Neuronal stem cell (in vitro differentiated cells): Measurements from ENCODE around the gene CEP70.
"Not testable (repeated sequence)": the region's sequence is repeated elsewhere in the genome, so short reads cannot be mapped to it uniquely, and the experiment has no call there.

Source experiments
- DNase-seq: peaks from one replicate; pipeline ENCODE4 v3.0.0-alpha.2; 2013; ENCODE audit warnings: low spot score
- H2AFZ ChIP-seq: one replicate; pipeline ENCODE4 v1.6.1; 2013; ENCODE audit warnings: mild to moderate bottlenecking, low read length, inconsistent platforms
- H2AK5ac ChIP-seq: 2 replicates; pipeline ENCODE4 v1.6.1; 2013; ENCODE audit warnings: low read depth, mild to moderate bottlenecking, inconsistent platforms, low read length, moderate library complexity, mixed read lengths
- H2BK120ac ChIP-seq: 2 replicates; pipeline ENCODE4 v1.6.1; 2013; ENCODE audit warnings: low read depth, mild to moderate bottlenecking, inconsistent platforms, low read length, moderate library complexity, mixed read lengths
- H2BK12ac ChIP-seq: one replicate; pipeline ENCODE4 v1.6.1; 2013; ENCODE audit warnings: low read length, inconsistent platforms
- H2BK15ac ChIP-seq: 2 replicates; pipeline ENCODE4 v1.6.1; 2013; ENCODE audit warnings: mild to moderate bottlenecking, low read length, inconsistent platforms, mixed read lengths
- H2BK5ac ChIP-seq: one replicate; pipeline ENCODE4 v1.6.1; 2013; ENCODE audit warnings: inconsistent platforms, mild to moderate bottlenecking, low read length, moderate library complexity
- H3K14ac ChIP-seq: one replicate; pipeline ENCODE4 v1.6.1; 2013; ENCODE audit warnings: low read length, inconsistent platforms
- H3K18ac ChIP-seq: 2 replicates; pipeline ENCODE4 v1.6.1; 2013; ENCODE audit warnings: low read length, inconsistent platforms
- H3K23ac ChIP-seq: 2 replicates; pipeline ENCODE4 v1.6.1; 2013; ENCODE audit warnings: low read depth, mild to moderate bottlenecking, mixed read lengths, low read length, inconsistent platforms; ENCODE audit not compliant: poor library complexity
- H3K27ac ChIP-seq: replicated peaks from 3 replicates; pipeline ENCODE4 v1.5.1; 2013; ENCODE audit warnings: low read length, inconsistent platforms
- H3K27me3 ChIP-seq, 3 experiments: 2 replicates each; pipeline ENCODE4 v1.6.1; 2013; ENCODE audit warnings: low read length in 3 of 3, mild to moderate bottlenecking in 2 of 3, inconsistent platforms in 1 of 3, low read depth in 1 of 3, mixed read lengths in 1 of 3, moderate library complexity in 1 of 3; ENCODE audit not compliant: control insufficient read depth in 3 of 3, insufficient read depth in 3 of 3
- H3K36me3 ChIP-seq, 2 donors: replicated peaks in 1 of 2; 2 replicates each; pipeline ENCODE4 v1.6.1; 2013; ENCODE audit warnings: low read length in 2 of 2; ENCODE audit not compliant: control insufficient read depth in 2 of 2, insufficient read depth in 2 of 2
- H3K4ac ChIP-seq: 2 replicates; pipeline ENCODE4 v1.6.1; 2013; ENCODE audit warnings: inconsistent platforms, mild to moderate bottlenecking, low read length, moderate library complexity
- H3K4me1 ChIP-seq, 2 donors: 1 replicate in 1 of 2; 2 replicates in 1 of 2; pipeline ENCODE4 v1.6.1; 2013; ENCODE audit warnings: low read length in 2 of 2, low read depth in 1 of 2; ENCODE audit not compliant: control insufficient read depth in 2 of 2, insufficient read depth in 1 of 2
- H3K4me2 ChIP-seq: one replicate; pipeline ENCODE4 v1.6.1; 2013; ENCODE audit warnings: mild to moderate bottlenecking, low read length, inconsistent platforms; ENCODE audit not compliant: insufficient read depth, poor library complexity, severe bottlenecking
- H3K4me3 ChIP-seq, 2 donors: 2 replicates each; pipeline ENCODE4 v1.5.1; 2013; ENCODE audit warnings: low read length in 2 of 2, mild to moderate bottlenecking in 2 of 2, inconsistent platforms in 1 of 2, moderate library complexity in 1 of 2
- H3K79me1 ChIP-seq: one replicate; pipeline ENCODE4 v1.6.1; 2013; ENCODE audit warnings: low read depth, mild to moderate bottlenecking, inconsistent platforms, low read length, moderate library complexity
- H3K9ac ChIP-seq: one replicate; pipeline ENCODE4 v1.6.1; 2013; ENCODE audit warnings: mild to moderate bottlenecking, low read depth, low read length, inconsistent platforms; ENCODE audit not compliant: poor library complexity
- H3K9me3 ChIP-seq, 2 donors: replicated peaks in 1 of 2; 2 replicates each; pipeline versions ENCODE3 to v1.6.1; 2013; ENCODE audit warnings: low read length in 2 of 2, mild to moderate bottlenecking in 2 of 2, inconsistent platforms in 1 of 2, low read depth in 1 of 2, mixed read lengths in 1 of 2, moderate library complexity in 1 of 2; ENCODE audit not compliant: control insufficient read depth in 2 of 2, insufficient read depth in 1 of 2
- H4K8ac ChIP-seq: one replicate; pipeline ENCODE4 v1.6.1; 2013; ENCODE audit warnings: low read depth, mild to moderate bottlenecking, inconsistent platforms, low read length, moderate library complexity
- H4K91ac ChIP-seq: one replicate; pipeline ENCODE4 v1.6.1; 2013; ENCODE audit warnings: low read length, low read depth, mild to moderate bottlenecking, inconsistent platforms; ENCODE audit not compliant: poor library complexity
- WGBS, 2 donors: extraction: QIAGEN DNeasy Blood & Tissue Kit; methylation state at CpG; one replicate each; pipeline ENCODE4 v1.1.7; 2013; ENCODE audit warnings: missing lambda C conversion rate in 2 of 2, mixed read lengths in 1 of 2; ENCODE audit not compliant: insufficient read length in 2 of 2, insufficient replicate concordance in 1 of 2; ENCODE audit errors: extremely low coverage in 2 of 2; 5-methylcytosine and 5-hydroxymethylcytosine counted together

The CEP70 gene

GRCh38 chr3:138567403-138567802, 26.7 kb downstream of the CEP70 start:
- Histone ChIP-seq H3K4ac (no peak overlapping the region), H2AFZ (no peak overlapping the region), H3K23ac (no peak overlapping the region), H4K91ac (no peak overlapping the region), H3K79me1 (no peaks in the 10 kb centered on the region), H2BK12ac (no peak overlapping the region), H2BK5ac (no peak overlapping the region), H3K27me3 (no peaks in the 10 kb centered on the region), H2BK15ac (no peak overlapping the region), H3K18ac (no peak overlapping the region), H3K4me1 (no peaks in the 10 kb centered on the region), H2AK5ac (no peak overlapping the region), H3K4me3 (no peak overlapping the region), H3K14ac (no peak overlapping the region), H4K8ac (no peak overlapping the region), H3K9ac (no peak overlapping the region), H3K36me3 (peaks cover 0 to 11% of the 10 kb centered on the region in 2 donors), H3K27ac (no peak overlapping the region), H3K4me2 (no peak overlapping the region), H2BK120ac (no peak overlapping the region), H3K9me3 (no peaks in the 10 kb centered on the region)
- no peak for DNase-seq

DNA sequence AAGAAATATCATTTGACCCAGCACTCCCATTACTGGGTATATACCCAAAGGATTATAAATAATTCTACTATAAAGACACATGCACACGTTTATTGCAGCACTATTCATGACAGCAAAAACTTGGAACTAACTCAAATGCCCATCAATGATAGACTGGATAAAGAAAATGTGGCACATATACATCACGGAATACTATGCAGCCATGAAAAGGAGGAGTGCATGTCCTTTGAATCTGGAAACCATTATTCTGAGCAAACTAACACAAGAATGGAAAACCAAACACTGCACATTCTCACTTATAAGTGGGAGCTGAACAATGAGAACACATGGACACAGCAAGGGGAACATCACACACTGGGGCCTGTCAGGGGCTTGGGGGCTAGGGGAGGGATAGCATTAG, 27.8 kb downstream of the CEP70 start:
- H2BK12ac ChIP-seq, H3K4me1 ChIP-seq: not testable (repeated sequence)
- no CpG with 5 or more reads among the region's 2 CpGs for WGBS, 2 donors

DNA sequence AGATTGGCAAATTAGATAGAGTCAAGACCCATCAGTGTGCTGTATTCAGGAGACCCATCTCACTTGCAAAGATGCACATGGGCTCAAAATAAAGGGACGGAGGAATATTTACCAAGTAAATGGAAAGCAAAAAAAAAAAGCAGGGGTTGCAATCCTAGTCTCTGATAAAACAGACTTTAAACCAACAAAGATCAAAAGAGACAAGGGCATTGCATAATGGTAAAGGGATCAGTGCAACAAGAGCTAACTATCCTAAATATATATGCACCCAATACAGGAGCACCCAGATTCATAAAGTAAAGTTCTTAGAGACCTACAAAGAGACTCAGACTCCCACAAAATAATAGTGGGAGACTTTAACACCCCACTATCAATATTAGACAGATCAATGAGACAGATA, 31.2 kb downstream of the CEP70 start:
- not testable (repeated sequence) for H3K9ac ChIP-seq, H2BK5ac ChIP-seq, H2BK120ac ChIP-seq, H3K27me3 ChIP-seq, H2BK12ac ChIP-seq, H3K9me3 ChIP-seq, H3K14ac ChIP-seq, H3K18ac ChIP-seq, H3K23ac ChIP-seq, H3K4ac ChIP-seq, H3K4me3 ChIP-seq, H2AK5ac ChIP-seq, H3K4me1 ChIP-seq, H3K4me2 ChIP-seq, H2BK15ac ChIP-seq, H4K8ac ChIP-seq, H2AFZ ChIP-seq, H3K27ac ChIP-seq, DNase-seq, H4K91ac ChIP-seq, H3K36me3 ChIP-seq, H3K79me1 ChIP-seq
- no CpG with 5 or more reads among the region's 1 CpG for WGBS, 2 donors

More for the DNA sequence above, 27.8 kb downstream of the CEP70 start:
- H3K4me2 ChIP-seq, DNase-seq, H2BK15ac ChIP-seq, H3K4ac ChIP-seq, H2AK5ac ChIP-seq, H3K27ac ChIP-seq, H3K23ac ChIP-seq, H2AFZ ChIP-seq, H3K9ac ChIP-seq, H2BK5ac ChIP-seq, H3K18ac ChIP-seq, H3K14ac ChIP-seq, H3K79me1 ChIP-seq, H3K27me3 ChIP-seq, H2BK120ac ChIP-seq, H3K4me3 ChIP-seq, H4K8ac ChIP-seq, H4K91ac ChIP-seq, H3K9me3 ChIP-seq: not testable (repeated sequence)
- peaks cover 0 to 11% of the 10 kb centered on the region in 2 donors for H3K36me3 ChIP-seq

DNA sequence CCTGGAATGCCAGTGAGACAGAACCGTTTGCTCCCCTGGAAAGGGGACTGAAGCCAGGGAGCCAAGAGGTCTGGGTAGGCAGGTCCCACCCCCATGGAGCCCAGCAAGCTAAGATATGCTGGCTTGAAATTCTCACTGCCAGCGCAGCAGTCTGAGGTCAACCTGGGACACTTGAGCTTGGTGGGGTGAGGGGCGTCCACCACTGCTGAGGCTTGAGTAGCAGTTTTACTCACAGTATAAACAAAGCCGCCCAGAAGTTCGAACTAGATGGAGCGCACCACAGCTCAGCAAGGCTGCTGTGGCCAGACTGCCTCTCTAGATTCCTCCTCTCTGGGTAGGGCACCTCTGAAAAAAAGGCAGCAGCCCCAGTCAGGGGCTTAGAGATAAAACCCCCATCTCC, 33.6 kb downstream of the CEP70 start:
- H2BK120ac ChIP-seq = no peak overlapping the region
- H3K4ac ChIP-seq = no peak overlapping the region
- H3K79me1 ChIP-seq = peaks cover 3% of the 10 kb centered on the region
- no CpG with 5 or more reads among the region's 6 CpGs for WGBS, 2 donors
- H2AK5ac ChIP-seq = no peak overlapping the region
- H3K4me2 ChIP-seq = peak overlapping the region; percentile 18
- no peak overlapping the region for H2BK12ac ChIP-seq
- no peak overlapping the region for H3K23ac ChIP-seq
- DNase-seq = no peak
- H3K14ac ChIP-seq = no peak overlapping the region
- H3K27me3 ChIP-seq = no peaks in the 10 kb centered on the region
- H3K27ac ChIP-seq = no peak overlapping the region
- H3K36me3 ChIP-seq = peaks cover 0 to 3% of the 10 kb centered on the region in 2 donors
- H3K18ac ChIP-seq = no peak overlapping the region
- H3K9ac ChIP-seq = no peak overlapping the region
- H2AFZ ChIP-seq = no peak overlapping the region
- no peak overlapping the region for H4K91ac ChIP-seq
- peaks cover 2 to 8% of the 10 kb centered on the region in 2 donors for H3K9me3 ChIP-seq
- no peak overlapping the region for H2BK5ac ChIP-seq
- no peaks in the 10 kb centered on the region for H3K4me1 ChIP-seq
- no peak overlapping the region for H3K4me3 ChIP-seq
- no peak overlapping the region for H2BK15ac ChIP-seq
- no peak overlapping the region for H4K8ac ChIP-seq
